ENCODE measurements around the gene LRRC56. TPM values are rescaled to one million over a fixed set of nuclear protein-coding genes. Genes with fewer than 3 reads are reported as not detected.
A peak's percentile ranks its signal among the peaks of the same experiment; 100 is the strongest.

Gene LRRC56
- total and polyA plus RNA-seq, 2 of the 13 experiments (the other 11 are each of a cell fraction or from before 2014, with no cell fraction given) = 0.11 to 0.29 TPM

DNA sequence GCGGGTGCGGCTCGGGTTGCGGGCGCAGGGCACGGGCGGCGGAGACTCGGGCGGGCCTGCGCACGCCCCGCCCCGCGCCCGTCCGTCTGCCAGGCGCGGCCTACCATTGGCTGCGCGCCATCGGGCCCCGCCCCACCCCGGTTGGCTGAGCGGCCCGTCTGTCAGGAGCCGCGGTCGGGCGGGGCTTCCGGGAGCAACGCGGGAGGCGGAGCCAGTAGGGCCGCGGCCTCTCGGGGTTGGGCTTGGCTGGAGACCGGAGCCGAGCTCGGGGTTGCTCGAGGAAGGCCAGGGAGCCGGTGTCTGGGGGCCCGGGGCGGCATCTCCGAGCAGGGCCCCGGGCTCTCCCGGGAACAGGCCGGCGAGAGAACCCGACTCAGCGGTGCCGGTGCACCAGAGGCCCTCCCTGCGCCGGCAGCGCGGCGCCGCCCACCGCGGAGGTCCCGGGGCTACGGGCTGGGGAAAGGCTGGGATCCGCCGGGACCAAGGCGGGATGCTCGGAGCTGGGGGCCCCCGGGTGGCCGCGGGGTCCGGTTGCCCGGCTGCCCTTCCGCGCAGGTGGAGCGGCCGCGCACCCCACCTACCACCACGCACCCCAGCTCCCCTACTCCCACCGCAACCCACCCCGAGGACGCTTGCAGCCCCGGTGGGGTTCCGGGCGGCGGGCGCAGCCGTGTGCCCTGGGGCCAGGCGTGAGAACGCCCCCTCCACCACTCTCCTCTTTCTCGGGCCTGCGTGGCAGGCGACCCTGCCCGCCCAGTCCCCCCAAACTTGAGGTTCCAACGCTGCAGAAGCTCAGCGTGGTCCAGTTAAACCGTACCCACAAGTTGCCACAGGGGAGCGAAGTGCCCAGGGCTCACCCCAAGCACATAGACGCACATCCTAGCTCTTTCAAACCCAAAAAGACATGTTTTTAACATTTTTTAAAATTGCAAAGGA is 1.5 kb upstream of the LRRC56 start, which contains the start of gene HRAS (continued):
- peak; percentile 45 for TF ChIP-seq ZNF407 (CRISPR knock-in tag; IDR thresholded peaks at IDR 0.05; ENCODE audit: not compliant biosample characterization)
- no peak for TF ChIP-seq TCF7L2 (IDR thresholded peaks at IDR 0.05; ENCODE audit: low read depth, low read length)
- TF ChIP-seq, protein P1, sequence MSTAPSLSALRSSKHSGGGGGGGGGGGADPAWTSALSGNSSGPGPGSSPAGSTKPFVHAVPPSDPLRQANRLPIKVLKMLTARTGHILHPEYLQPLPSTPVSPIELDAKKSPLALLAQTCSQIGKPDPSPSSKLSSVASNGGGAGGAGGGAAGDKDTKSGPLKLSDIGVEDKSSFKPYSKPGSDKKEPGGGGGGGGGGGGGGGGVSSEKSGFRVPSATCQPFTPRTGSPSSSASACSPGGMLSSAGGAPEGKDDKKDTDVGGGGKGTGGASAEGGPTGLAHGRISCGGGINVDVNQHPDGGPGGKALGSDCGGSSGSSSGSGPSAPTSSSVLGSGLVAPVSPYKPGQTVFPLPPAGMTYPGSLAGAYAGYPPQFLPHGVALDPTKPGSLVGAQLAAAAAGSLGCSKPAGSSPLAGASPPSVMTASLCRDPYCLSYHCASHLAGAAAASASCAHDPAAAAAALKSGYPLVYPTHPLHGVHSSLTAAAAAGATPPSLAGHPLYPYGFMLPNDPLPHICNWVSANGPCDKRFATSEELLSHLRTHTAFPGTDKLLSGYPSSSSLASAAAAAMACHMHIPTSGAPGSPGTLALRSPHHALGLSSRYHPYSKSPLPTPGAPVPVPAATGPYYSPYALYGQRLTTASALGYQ (CRISPR knock-in tag; IDR thresholded peaks at IDR 0.05) = 0 out of 2 replicates have a peak, but pooled peaks have one; percentile 31
- no peak for TF ChIP-seq NONO (IDR thresholded peaks at IDR 0.05)
- no peak for TF ChIP-seq NONO (CRISPR knock-in tag; conservative IDR thresholded peaks at IDR 0.05)
- TF ChIP-seq GABPA (IDR thresholded peaks at IDR 0.05; ENCODE audit: low read depth, low read length) = no peak
- TF ChIP-seq GABPA (CRISPR knock-in tag; IDR thresholded peaks at IDR 0.05; ENCODE audit: low read depth) = peak; percentile 84
- TF ChIP-seq KLF15 (CRISPR knock-in tag; IDR thresholded peaks at IDR 0.05; ENCODE audit: borderline replicate concordance) = no peak
- TF ChIP-seq, protein P2, sequence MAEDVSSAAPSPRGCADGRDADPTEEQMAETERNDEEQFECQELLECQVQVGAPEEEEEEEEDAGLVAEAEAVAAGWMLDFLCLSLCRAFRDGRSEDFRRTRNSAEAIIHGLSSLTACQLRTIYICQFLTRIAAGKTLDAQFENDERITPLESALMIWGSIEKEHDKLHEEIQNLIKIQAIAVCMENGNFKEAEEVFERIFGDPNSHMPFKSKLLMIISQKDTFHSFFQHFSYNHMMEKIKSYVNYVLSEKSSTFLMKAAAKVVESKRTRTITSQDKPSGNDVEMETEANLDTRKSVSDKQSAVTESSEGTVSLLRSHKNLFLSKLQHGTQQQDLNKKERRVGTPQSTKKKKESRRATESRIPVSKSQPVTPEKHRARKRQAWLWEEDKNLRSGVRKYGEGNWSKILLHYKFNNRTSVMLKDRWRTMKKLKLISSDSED (CRISPR knock-in tag; IDR thresholded peaks at IDR 0.05) = no peak
- TF ChIP-seq ZSCAN29 (CRISPR knock-in tag; conservative IDR thresholded peaks at IDR 0.05) = no peak
- TF ChIP-seq MED1 (CRISPR knock-in tag; IDR thresholded peaks at IDR 0.05) = peak; percentile 41
- TF ChIP-seq POLR2G (IDR thresholded peaks at IDR 0.05; ENCODE audit: low read depth, low read length) = peak; percentile 88
- TF ChIP-seq THAP9 (CRISPR knock-in tag; IDR thresholded peaks at IDR 0.05; ENCODE audit: borderline replicate concordance) = peak; percentile 51; the same call in 1 of the 2 replicates
- no peak for TF ChIP-seq IRX3 (CRISPR knock-in tag; IDR thresholded peaks at IDR 0.05; ENCODE audit: borderline replicate concordance, low read depth)
